Activated T-cell treated with anti-CD3 and anti-CD28 coated beads, Interleukin-2, amount 50 U/mL, for 4 hours (primary cell): ENCODE data around the gene AFP. TPM values are rescaled to one million over a fixed set of nuclear protein-coding genes. Genes with fewer than 3 reads are reported as not detected.

ENCODE experiments used
- ATAC-seq, 2 donors: fragments of 200-7000 bp; cut with Tn5 transposase; one replicate each; pipeline ENCODE4 v1.10.0; 2021
- DNase-seq: peaks from one replicate; pipeline ENCODE4 v3.0.0-alpha.2; 2020
- H3K27me3 Mint-ChIP-seq: one replicate; pipeline ENCODE4 v1.8.0; 2021; ENCODE audit warnings: low read depth, mixed read lengths
- H3K36me3 Mint-ChIP-seq: one replicate; pipeline ENCODE4 v1.8.0; 2022; ENCODE audit warnings: mixed read lengths; ENCODE audit not compliant: insufficient read depth
- H3K4me1 Mint-ChIP-seq: one replicate; pipeline ENCODE4 v1.8.0; 2021; ENCODE audit warnings: low read depth, mixed read lengths
- H3K4me3 Mint-ChIP-seq: one replicate; pipeline ENCODE4 v1.8.0; 2021; ENCODE audit warnings: mild to moderate bottlenecking, moderate library complexity, mixed read lengths
- H3K9me3 Mint-ChIP-seq: one replicate; pipeline ENCODE4 v1.8.0; 2021; ENCODE audit warnings: mixed read lengths
- total RNA-seq, 3 donors: library from RNA; stranded (reverse); gene quantifications; one replicate each; pipeline ENCODE4 v1.2.1, GENCODE V29; 2021

The AFP gene
- total RNA-seq, 3 donors from 2014 or later = 0.68 to 1.2 (median 0.95) TPM

DNA sequence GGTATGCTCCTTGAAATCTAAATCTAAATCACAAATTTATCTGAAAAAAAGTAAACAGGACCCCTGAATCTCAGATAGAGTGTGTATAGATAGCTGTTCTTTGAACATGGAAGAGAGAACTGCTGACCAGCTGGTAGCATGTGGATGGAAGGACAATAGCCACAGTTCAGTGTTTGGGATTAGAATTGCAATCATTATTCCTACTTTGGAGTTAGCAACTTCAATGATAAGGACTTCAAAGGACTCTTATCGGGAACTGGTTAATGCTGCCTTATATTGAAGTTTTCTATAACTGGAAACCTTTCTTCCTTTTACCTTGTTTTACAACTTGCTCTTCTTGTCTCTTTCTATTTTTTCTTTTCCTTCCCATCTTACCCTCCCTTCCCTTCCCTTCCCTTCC is 50.5 kb downstream of the AFP start:
- Mint-ChIP-seq H3K4me1 (no peaks in the 10 kb centered on the region), H3K27me3 (no peaks in the 10 kb centered on the region), H3K4me3 (no peak overlapping the region), H3K36me3 (no peaks in the 10 kb centered on the region), H3K9me3 (no peaks in the 10 kb centered on the region)
- no peak for DNase-seq
- no peak for ATAC-seq

GRCh38 chr4:73487233-73487632 is 51.2 kb downstream of the AFP start:
- DNase-seq (no peak), ATAC-seq (no peak)
- H3K4me3 Mint-ChIP-seq = no peak overlapping the region
- H3K36me3 Mint-ChIP-seq = no peaks in the 10 kb centered on the region
- H3K27me3 Mint-ChIP-seq = no peaks in the 10 kb centered on the region
- no peaks in the 10 kb centered on the region for H3K4me1 Mint-ChIP-seq
- H3K9me3 Mint-ChIP-seq = no peaks in the 10 kb centered on the region

- Mint-ChIP-seq H3K9me3 (no peaks in the 10 kb centered on the region), H3K4me3 (no peak overlapping the region), H3K27me3 (no peaks in the 10 kb centered on the region), H3K36me3 (no peaks in the 10 kb centered on the region), H3K4me1 (peaks cover 3% of the 10 kb centered on the region)
- DNase-seq (no peak), ATAC-seq (no peak)
Observed at GRCh38 chr4:73499996-73500765, 64.2 kb downstream of the AFP start.

GRCh38 chr4:73501664-73502265 is 65.7 kb downstream of the AFP start:
- H3K9me3 Mint-ChIP-seq = no peaks in the 10 kb centered on the region
- DNase-seq (no peak), ATAC-seq (no peak)
- H3K27me3 Mint-ChIP-seq = no peaks in the 10 kb centered on the region
- H3K4me3 Mint-ChIP-seq = no peak overlapping the region
- peaks cover 3% of the 10 kb centered on the region for H3K4me1 Mint-ChIP-seq
- H3K36me3 Mint-ChIP-seq = no peaks in the 10 kb centered on the region

DNA sequence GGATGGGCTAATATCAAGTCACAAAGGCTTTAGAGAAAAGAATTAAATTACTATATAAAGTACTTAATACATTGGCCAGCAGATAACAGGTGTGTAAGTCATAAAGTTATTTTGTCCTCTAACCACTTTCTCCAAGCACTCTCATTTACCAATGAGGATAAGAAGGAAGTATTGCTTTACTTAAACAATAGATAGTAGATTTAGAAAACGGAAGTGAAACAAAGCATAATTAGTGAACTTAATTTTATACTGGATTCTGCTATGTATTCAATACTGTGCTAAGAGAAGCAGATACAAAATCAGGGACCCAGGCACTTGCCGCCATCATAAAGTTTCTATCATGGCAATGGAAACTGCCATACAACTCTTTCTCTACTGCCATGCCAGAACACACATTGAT is 69.5 kb downstream of the AFP start:
- DNase-seq = no peak
- Mint-ChIP-seq H3K36me3 (no peaks in the 10 kb centered on the region), H3K27me3 (no peaks in the 10 kb centered on the region), H3K4me3 (no peak overlapping the region), H3K9me3 (no peaks in the 10 kb centered on the region), H3K4me1 (no peaks in the 10 kb centered on the region)
- no peak for ATAC-seq

Other genes starting within 250 kb of the AFP start
- gene ANKRD17, start 177.4 kb upstream of the AFP start, total RNA-seq = 10 to 100 TPM; 65.7 to 66.2 (median 66.1) TPM
- 10 to 100 TPM; 13.8 to 22.6 (median 18.3) TPM for gene ALB, start 31.9 kb upstream of the AFP start, total RNA-seq
- not detected for gene AFM, start 45.5 kb downstream of the AFP start, total RNA-seq
- not detected for gene RASSF6, start 184.2 kb downstream of the AFP start, total RNA-seq